ENCODE results near the gene MYO9A.
"Not testable (repeated sequence)": the region's sequence is repeated elsewhere in the genome, so short reads cannot be mapped to it uniquely, and the experiment has no call there.

The MYO9A gene

GRCh38 chr15:72113347-72114031 lies 4.5 kb downstream of the MYO9A start:
- H3K27me3 ChIP-seq (ENCODE audit: low read depth, low read length) = no peaks in the 10 kb centered on the region
- H3K9me3 ChIP-seq (ENCODE audit: control insufficient read depth in 1 of 2, low read length in 2 of 2) = no peaks in the 10 kb centered on the region
- H3K4me3 ChIP-seq (ENCODE audit: low read depth in 1 of 2, low read length in 2 of 2) = no peak overlapping the region
- peaks cover 0 to 12% of the 10 kb centered on the region in 2 donors for H3K4me1 ChIP-seq (ENCODE audit: control insufficient read depth in 1 of 2, insufficient read depth in 2 of 2, low read length in 2 of 2)
- H3K27ac ChIP-seq (ENCODE audit: low read length) = no peak overlapping the region
- peaks cover 0 to 2% of the 10 kb centered on the region in 2 donors for H3K36me3 ChIP-seq (ENCODE audit: control insufficient read depth in 1 of 2, insufficient read depth in 2 of 2, low read length in 2 of 2)

- Histone ChIP-seq H3K4me3 (ENCODE audit: low read depth in 1 of 2, low read length in 2 of 2) (no peak overlapping the region), H3K36me3 (ENCODE audit: control insufficient read depth in 1 of 2, insufficient read depth in 2 of 2, low read length in 2 of 2) (no peaks in the 10 kb centered on the region), H3K27ac (ENCODE audit: low read length) (no peak overlapping the region), H3K27me3 (ENCODE audit: low read depth, low read length) (no peaks in the 10 kb centered on the region), H3K4me1 (ENCODE audit: control insufficient read depth in 1 of 2, insufficient read depth in 2 of 2, low read length in 2 of 2) (peaks cover 0 to 12% of the 10 kb centered on the region in 2 donors), H3K9me3 (ENCODE audit: control insufficient read depth in 1 of 2, low read length in 2 of 2) (no peaks in the 10 kb centered on the region)
Measured at GRCh38 chr15:72112805-72113204, 5.1 kb downstream of the MYO9A start.

GRCh38 chr15:72112116-72112515 lies 5.8 kb downstream of the MYO9A start:
- Histone ChIP-seq H3K4me3 (ENCODE audit: low read depth in 1 of 2, low read length in 2 of 2) (no peak overlapping the region), H3K27ac (ENCODE audit: low read length) (no peak overlapping the region), H3K9me3 (ENCODE audit: control insufficient read depth in 1 of 2, low read length in 2 of 2) (no peaks in the 10 kb centered on the region), H3K27me3 (ENCODE audit: low read depth, low read length) (no peaks in the 10 kb centered on the region), H3K4me1 (ENCODE audit: control insufficient read depth in 1 of 2, insufficient read depth in 2 of 2, low read length in 2 of 2) (peaks cover 0 to 12% of the 10 kb centered on the region in 2 donors), H3K36me3 (ENCODE audit: control insufficient read depth in 1 of 2, insufficient read depth in 2 of 2, low read length in 2 of 2) (no peaks in the 10 kb centered on the region)

- H3K4me1 ChIP-seq (ENCODE audit: control insufficient read depth in 1 of 2, insufficient read depth in 2 of 2, low read length in 2 of 2) = peaks cover 0 to 3% of the 10 kb centered on the region in 2 donors
- H3K36me3 ChIP-seq (ENCODE audit: control insufficient read depth in 1 of 2, insufficient read depth in 2 of 2, low read length in 2 of 2) = no peaks in the 10 kb centered on the region
- no peaks in the 10 kb centered on the region for H3K27me3 ChIP-seq (ENCODE audit: low read depth, low read length)
- H3K27ac ChIP-seq (ENCODE audit: low read length) = no peak overlapping the region
- no peaks in the 10 kb centered on the region for H3K9me3 ChIP-seq (ENCODE audit: control insufficient read depth in 1 of 2, low read length in 2 of 2)
- no peak overlapping the region for H3K4me3 ChIP-seq (ENCODE audit: low read depth in 1 of 2, low read length in 2 of 2)
Measured at GRCh38 chr15:72110355-72110754, 7.6 kb downstream of the MYO9A start.

GRCh38 chr15:72106068-72106467 lies 11.9 kb downstream of the MYO9A start:
- no peaks in the 10 kb centered on the region for H3K36me3 ChIP-seq (ENCODE audit: control insufficient read depth in 1 of 2, insufficient read depth in 2 of 2, low read length in 2 of 2)
- H3K9me3 ChIP-seq (ENCODE audit: control insufficient read depth in 1 of 2, low read length in 2 of 2) = no peaks in the 10 kb centered on the region
- H3K4me1 ChIP-seq (ENCODE audit: control insufficient read depth in 1 of 2, insufficient read depth in 2 of 2, low read length in 2 of 2) = peaks cover 0 to 12% of the 10 kb centered on the region in 2 donors
- H3K27ac ChIP-seq (ENCODE audit: low read length) = no peak overlapping the region
- no peak overlapping the region for H3K4me3 ChIP-seq (ENCODE audit: low read depth in 1 of 2, low read length in 2 of 2)
- H3K27me3 ChIP-seq (ENCODE audit: low read depth, low read length) = no peaks in the 10 kb centered on the region

- no peaks in the 10 kb centered on the region for H3K9me3 ChIP-seq (ENCODE audit: control insufficient read depth in 1 of 2, low read length in 2 of 2)
- no peaks in the 10 kb centered on the region for H3K27me3 ChIP-seq (ENCODE audit: low read depth, low read length)
- H3K27ac ChIP-seq (ENCODE audit: low read length) = no peak overlapping the region
- no peak overlapping the region for H3K4me3 ChIP-seq (ENCODE audit: low read depth in 1 of 2, low read length in 2 of 2)
- H3K36me3 ChIP-seq (ENCODE audit: control insufficient read depth in 1 of 2, insufficient read depth in 2 of 2, low read length in 2 of 2) = no peaks in the 10 kb centered on the region
- H3K4me1 ChIP-seq (ENCODE audit: control insufficient read depth in 1 of 2, insufficient read depth in 2 of 2, low read length in 2 of 2) = peaks cover 0 to 12% of the 10 kb centered on the region in 2 donors
Measured at GRCh38 chr15:72105111-72105510, 12.8 kb downstream of the MYO9A start.

- not testable (repeated sequence) for H3K27ac ChIP-seq (ENCODE audit: low read length); H3K27me3 ChIP-seq (ENCODE audit: low read depth, low read length); H3K36me3 ChIP-seq (ENCODE audit: control insufficient read depth in 1 of 2, insufficient read depth in 2 of 2, low read length in 2 of 2); H3K9me3 ChIP-seq (ENCODE audit: control insufficient read depth in 1 of 2, low read length in 2 of 2); H3K4me3 ChIP-seq (ENCODE audit: low read depth in 1 of 2, low read length in 2 of 2)
- peaks cover 0 to 12% of the 10 kb centered on the region in 2 donors for H3K4me1 ChIP-seq (ENCODE audit: control insufficient read depth in 1 of 2, insufficient read depth in 2 of 2, low read length in 2 of 2)
Measured at GRCh38 chr15:72100551-72100950, 17.4 kb downstream of the MYO9A start.

- H3K27ac ChIP-seq (ENCODE audit: low read length) = no peak overlapping the region
- H3K36me3 ChIP-seq (ENCODE audit: control insufficient read depth in 1 of 2, insufficient read depth in 2 of 2, low read length in 2 of 2) = no peaks in the 10 kb centered on the region
- peaks cover 0 to 5% of the 10 kb centered on the region in 2 donors for H3K4me1 ChIP-seq (ENCODE audit: control insufficient read depth in 1 of 2, insufficient read depth in 2 of 2, low read length in 2 of 2)
- no peaks in the 10 kb centered on the region for H3K27me3 ChIP-seq (ENCODE audit: low read depth, low read length)
- H3K9me3 ChIP-seq (ENCODE audit: control insufficient read depth in 1 of 2, low read length in 2 of 2) = no peaks in the 10 kb centered on the region
- no peak overlapping the region for H3K4me3 ChIP-seq (ENCODE audit: low read depth in 1 of 2, low read length in 2 of 2)
Measured at GRCh38 chr15:72099155-72099554, 18.8 kb downstream of the MYO9A start.

- Histone ChIP-seq H3K4me3 (ENCODE audit: low read depth in 1 of 2, low read length in 2 of 2) (no peak overlapping the region), H3K4me1 (ENCODE audit: control insufficient read depth in 1 of 2, insufficient read depth in 2 of 2, low read length in 2 of 2) (peaks cover 0 to under 1% of the 10 kb centered on the region in 2 donors), H3K9me3 (ENCODE audit: control insufficient read depth in 1 of 2, low read length in 2 of 2) (no peaks in the 10 kb centered on the region), H3K27me3 (ENCODE audit: low read depth, low read length) (no peaks in the 10 kb centered on the region), H3K36me3 (ENCODE audit: control insufficient read depth in 1 of 2, insufficient read depth in 2 of 2, low read length in 2 of 2) (no peaks in the 10 kb centered on the region), H3K27ac (ENCODE audit: low read length) (no peak overlapping the region)
Measured at GRCh38 chr15:72098040-72098439, 19.9 kb downstream of the MYO9A start.

- H3K36me3 ChIP-seq (ENCODE audit: control insufficient read depth in 1 of 2, insufficient read depth in 2 of 2, low read length in 2 of 2) = no peaks in the 10 kb centered on the region
- no peaks in the 10 kb centered on the region for H3K9me3 ChIP-seq (ENCODE audit: control insufficient read depth in 1 of 2, low read length in 2 of 2)
Measured at GRCh38 chr15:72096796-72097195, 21.2 kb downstream of the MYO9A start.

GRCh38 chr15:72092691-72093090 lies 25.3 kb downstream of the MYO9A start:
- no peaks in the 10 kb centered on the region for H3K27me3 ChIP-seq (ENCODE audit: low read depth, low read length)

More at GRCh38 chr15:72096796-72097195, 21.2 kb downstream of the MYO9A start:
- H3K27me3 ChIP-seq (ENCODE audit: low read depth, low read length) = no peaks in the 10 kb centered on the region
- no peak overlapping the region for H3K27ac ChIP-seq (ENCODE audit: low read length)
- peaks cover 0 to 7% of the 10 kb centered on the region in 2 donors for H3K4me1 ChIP-seq (ENCODE audit: control insufficient read depth in 1 of 2, insufficient read depth in 2 of 2, low read length in 2 of 2)
- no peak overlapping the region for H3K4me3 ChIP-seq (ENCODE audit: low read depth in 1 of 2, low read length in 2 of 2)

GRCh38 chr15:72092006-72092405 lies 25.9 kb downstream of the MYO9A start:
- Histone ChIP-seq H3K36me3 (ENCODE audit: control insufficient read depth in 1 of 2, insufficient read depth in 2 of 2, low read length in 2 of 2) (no peaks in the 10 kb centered on the region), H3K4me3 (ENCODE audit: low read depth in 1 of 2, low read length in 2 of 2) (no peak overlapping the region), H3K27me3 (ENCODE audit: low read depth, low read length) (no peaks in the 10 kb centered on the region), H3K27ac (ENCODE audit: low read length) (no peak overlapping the region), H3K4me1 (ENCODE audit: control insufficient read depth in 1 of 2, insufficient read depth in 2 of 2, low read length in 2 of 2) (peaks cover 0 to 7% of the 10 kb centered on the region in 2 donors), H3K9me3 (ENCODE audit: control insufficient read depth in 1 of 2, low read length in 2 of 2) (no peaks in the 10 kb centered on the region)

More at GRCh38 chr15:72092691-72093090, 25.3 kb downstream of the MYO9A start:
- Histone ChIP-seq H3K4me1 (ENCODE audit: control insufficient read depth in 1 of 2, insufficient read depth in 2 of 2, low read length in 2 of 2) (peaks cover 0 to 7% of the 10 kb centered on the region in 2 donors), H3K27ac (ENCODE audit: low read length) (no peak overlapping the region), H3K9me3 (ENCODE audit: control insufficient read depth in 1 of 2, low read length in 2 of 2) (no peaks in the 10 kb centered on the region), H3K36me3 (ENCODE audit: control insufficient read depth in 1 of 2, insufficient read depth in 2 of 2, low read length in 2 of 2) (no peaks in the 10 kb centered on the region), H3K4me3 (ENCODE audit: low read depth in 1 of 2, low read length in 2 of 2) (no peak overlapping the region)

Measured in muscle layer of duodenum (tissue), 2 donors.